HG02885 (cell line): Measurements from ENCODE around the gene DCAF11.

ENCODE experiments used
- ATAC-seq: cut with Tn5 transposase; IDR thresholded peaks from one replicate; pipeline ENCODE4 v1.9.1; 2021; ENCODE audit warnings: mild to moderate bottlenecking; ENCODE audit not compliant: unreplicated experiment, poor library complexity

DCAF11 gene

DNA sequence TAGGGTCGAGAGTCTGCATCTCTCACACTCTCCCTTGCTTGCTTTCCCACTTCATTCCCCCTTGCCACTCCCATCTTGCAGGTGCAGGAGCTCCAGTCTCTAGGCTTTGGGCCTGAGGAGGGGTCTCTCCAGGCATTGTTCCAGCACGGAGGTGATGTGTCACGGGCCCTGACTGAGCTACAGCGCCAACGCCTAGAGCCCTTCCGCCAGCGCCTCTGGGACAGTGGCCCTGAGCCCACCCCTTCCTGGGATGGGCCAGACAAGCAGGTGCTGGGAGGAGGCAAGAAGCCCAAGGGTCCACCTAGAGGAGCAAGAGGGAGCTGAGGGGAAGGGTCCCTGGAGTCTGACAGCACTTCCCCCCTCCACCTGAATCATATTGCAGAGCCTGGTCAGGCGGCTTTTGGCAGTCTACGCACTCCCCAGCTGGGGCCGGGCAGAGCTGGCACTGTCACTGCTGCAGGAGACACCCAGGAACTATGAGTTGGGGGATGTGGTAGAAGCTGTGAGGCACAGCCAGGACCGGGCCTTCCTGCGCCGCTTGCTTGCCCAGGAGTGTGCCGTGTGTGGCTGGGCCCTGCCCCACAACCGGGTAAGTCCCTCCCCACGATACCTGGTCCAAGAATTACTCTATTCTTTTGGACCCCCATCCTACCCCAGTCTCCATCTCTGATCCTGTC is 37.0 kb downstream of the DCAF11 start:
- ATAC-seq, result no peak

- no peak for ATAC-seq
Measured at GRCh38 chr14:24155100-24155499, 40.5 kb downstream of the DCAF11 start.

DNA sequence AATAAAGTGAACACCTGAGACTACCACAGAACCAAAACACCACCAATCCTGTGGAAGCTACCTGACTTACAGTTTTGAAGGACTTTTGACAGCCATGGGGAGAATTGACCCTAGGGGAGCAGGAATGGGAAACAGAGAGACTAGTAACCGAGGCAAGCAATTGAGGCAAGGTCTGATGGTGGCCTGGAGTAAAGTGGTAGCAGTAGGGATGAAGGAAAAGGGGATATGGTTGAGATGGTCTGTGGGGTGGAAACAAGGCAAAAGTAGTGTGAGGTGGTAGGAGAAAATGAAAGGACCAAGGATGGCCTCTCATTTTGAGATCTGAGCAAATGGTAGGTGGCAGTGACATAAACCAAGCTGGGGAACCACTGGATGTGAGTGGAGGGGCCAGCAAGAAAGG is 42.3 kb downstream of the DCAF11 start:
- ATAC-seq, result no peak

DNA sequence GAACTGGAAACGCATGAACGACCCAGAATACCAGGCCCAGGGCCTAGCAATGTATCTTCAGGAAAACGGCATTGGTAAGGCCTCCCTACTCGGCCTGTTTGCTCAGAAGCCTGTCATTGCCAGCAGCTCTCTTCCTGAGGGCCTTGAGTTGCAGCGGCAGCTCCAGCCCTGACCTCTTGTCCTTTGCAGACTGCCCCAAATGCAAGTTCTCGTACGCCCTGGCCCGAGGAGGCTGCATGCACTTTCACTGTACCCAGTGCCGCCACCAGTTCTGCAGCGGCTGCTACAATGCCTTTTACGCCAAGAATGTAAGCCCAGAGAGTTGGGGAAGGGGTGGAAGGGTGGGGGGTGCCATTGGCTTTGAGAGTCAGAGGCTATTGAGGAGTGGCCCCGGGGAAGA is 42.8 kb downstream of the DCAF11 start:
- no peak for ATAC-seq

- ATAC-seq, result no peak
Measured at GRCh38 chr14:24159777-24160498, 45.4 kb downstream of the DCAF11 start.

DNA sequence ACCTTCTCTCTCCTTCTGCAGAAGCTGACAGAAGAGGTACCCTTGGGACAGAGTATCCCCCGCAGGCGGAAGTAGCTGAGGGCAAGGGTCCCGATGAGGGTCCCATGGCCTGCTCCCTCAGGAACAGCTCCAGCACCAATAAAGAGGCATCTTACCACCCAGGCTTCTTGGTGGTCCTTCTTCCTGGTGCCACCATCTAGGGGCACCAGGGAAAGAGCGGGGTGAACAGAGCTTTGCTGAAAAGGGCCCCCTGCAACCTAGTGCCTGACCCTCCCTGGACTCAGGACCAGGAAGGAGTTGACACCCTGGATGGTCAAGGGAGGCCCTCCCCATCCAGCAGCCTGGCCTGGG is 45.9 kb downstream of the DCAF11 start:
- ATAC-seq, result no peak

DNA sequence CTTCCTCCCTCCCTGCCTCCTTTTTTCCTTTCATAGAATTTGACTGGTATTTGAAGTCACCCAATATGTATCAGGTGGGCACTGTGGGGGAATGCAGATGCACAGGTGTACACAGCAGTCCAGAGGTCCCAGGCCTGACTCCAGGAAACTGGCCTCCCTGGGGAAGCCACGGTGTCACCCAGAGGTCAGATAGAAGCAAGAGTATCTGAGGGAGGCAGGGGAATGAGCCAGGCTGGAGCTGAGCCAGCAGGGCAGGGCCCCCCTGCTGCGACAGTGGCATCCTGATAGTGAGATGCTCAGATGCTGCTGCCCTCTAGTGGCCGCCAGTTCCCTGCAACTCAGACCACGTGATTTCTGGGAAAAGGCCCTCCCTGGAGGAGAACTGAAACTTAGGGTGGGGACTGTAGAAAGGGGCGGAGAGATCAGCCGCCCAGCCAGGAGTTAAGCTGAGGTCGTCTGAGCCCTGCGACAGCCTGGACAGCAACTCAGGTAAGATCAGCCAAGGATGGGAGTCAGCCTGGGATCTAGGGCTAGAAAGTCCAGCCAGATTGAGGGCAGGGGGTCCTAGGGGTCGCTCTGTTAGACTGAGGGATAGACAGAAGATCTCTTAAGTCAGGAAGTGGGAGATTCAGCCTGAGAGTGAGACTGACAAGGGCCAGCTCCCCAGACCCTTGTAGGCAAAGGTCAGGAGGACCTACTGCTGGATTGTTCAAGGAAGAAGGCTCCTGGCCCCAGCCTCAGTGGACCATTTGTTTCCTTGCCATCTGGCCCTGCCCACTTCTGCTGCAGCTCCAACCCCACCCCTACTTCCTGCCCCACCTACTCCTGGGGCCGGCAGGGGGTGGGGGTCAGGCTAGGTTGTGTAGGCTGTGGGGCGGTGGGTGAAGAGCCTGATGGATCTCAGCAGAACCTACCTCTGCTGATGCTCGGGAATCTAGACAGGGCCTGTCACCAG is 46.5 kb downstream of the DCAF11 start, which contains the start of gene IRF9:
IRF9 (plus strand) TSS at position 416 of the 955 bp plus-strand sequence. CDS start 880 bp downstream, outside the sequence.
- ATAC-seq, result peak; percentile 87

DNA sequence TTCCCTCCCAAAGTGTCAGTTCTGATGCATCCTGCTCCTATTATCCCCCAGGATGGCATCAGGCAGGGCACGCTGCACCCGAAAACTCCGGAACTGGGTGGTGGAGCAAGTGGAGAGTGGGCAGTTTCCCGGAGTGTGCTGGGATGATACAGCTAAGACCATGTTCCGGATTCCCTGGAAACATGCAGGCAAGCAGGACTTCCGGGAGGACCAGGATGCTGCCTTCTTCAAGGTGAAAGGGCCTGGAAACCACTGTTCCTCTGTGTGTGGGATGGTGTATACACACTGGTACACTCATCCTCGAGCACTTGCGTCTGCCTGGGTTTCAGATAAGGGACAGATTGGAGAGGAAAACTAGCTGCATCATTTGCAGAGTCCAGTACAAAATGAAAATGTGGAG is 47.5 kb downstream of the DCAF11 start:
- no peak for ATAC-seq

- ATAC-seq, result no peak
Measured at GRCh38 chr14:24164518-24164991, 50.0 kb downstream of the DCAF11 start.

DNA sequence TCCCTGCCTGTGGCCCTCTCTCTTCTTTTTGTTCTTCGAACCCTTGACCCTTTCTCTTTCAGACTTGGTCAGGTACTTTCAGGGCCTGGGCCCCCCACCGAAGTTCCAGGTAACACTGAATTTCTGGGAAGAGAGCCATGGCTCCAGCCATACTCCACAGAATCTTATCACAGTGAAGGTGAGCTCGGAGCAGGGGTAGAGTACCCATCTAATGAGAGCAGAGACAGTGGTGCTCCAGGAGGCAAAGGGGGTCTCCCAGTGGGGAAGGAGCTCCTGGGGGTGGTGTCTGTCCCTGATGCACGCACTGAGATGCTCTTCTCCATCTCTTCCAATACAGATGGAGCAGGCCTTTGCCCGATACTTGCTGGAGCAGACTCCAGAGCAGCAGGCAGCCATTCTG is 51.2 kb downstream of the DCAF11 start:
- ATAC-seq, result no peak

- no peak for ATAC-seq
Measured at GRCh38 chr14:24167469-24168114, 53.0 kb downstream of the DCAF11 start.

DNA sequence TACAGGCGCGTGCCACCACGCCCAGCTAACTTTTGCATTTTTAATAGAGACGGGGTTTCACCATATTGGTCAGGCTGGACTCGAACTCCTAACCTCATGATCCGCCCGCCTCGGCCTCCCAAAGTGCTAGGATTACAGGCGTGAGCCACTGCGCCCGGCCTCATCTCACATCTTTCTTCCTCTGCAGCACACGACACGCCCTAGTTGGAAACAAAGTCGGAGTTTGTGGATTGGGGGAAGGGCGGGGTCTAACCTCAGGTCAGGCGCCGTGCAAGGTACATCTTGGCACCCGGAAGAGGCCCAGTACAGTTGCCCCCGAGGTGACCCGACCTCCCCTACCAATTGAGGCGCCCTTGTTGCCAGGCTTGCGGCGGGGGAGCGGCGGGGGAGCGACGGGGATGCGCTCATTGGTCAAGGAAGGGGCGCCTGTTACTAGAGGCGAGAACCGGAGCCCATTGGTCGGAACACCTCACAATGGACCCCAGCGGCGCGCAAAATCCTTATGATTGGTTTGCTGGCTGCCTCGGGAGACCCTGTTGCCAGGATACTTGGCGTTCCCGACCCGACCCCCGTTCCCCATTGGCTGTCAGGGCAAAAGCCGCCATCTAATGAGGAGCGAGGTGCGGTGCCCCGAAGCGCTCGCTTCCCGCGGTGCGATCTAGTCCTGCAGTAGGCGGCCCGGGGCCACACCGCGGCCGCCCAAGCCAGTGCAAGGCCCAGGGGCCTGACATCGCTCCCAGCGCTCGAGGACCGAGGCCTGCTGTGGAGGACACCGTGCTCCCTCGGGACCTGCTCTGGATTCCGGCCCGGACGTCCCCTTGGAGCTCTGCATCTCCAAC is 57.1 kb downstream of the DCAF11 start, which contains the start of gene REC8:
REC8 (plus strand) TSS at position 659 of the 839 bp plus-strand sequence. CDS start 473 bp downstream, outside the sequence.
- ATAC-seq, result peak; percentile 69

DNA sequence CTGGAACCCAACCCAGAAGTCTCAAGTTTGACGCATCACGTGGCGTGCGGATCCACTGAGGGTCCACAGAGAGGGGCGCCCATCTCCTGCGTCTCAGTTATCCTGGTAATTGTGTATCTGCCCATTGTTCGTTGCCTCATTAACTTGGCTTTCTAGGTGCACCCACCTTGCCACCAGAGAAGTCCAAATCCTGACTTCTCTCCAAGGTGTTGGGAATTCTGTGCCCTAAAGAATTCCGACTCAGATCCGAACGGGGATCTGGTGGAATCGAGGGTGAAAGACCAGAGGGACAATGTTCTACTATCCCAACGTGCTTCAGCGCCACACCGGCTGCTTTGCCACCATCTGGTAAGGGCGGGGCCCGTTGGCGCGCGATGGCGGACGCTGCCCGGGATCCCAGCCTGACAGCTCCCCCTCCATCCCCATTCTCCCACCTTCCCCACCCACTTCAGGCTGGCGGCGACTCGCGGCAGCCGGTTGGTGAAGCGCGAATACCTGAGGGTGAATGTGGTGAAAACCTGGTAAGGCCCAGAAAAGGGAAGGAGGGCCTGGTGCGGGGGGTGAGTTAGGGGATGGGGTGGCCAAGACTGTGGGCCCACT is 57.8 kb downstream of the DCAF11 start:
- no peak for ATAC-seq

GRCh38 chr14:24172871-24173281 is 58.3 kb downstream of the DCAF11 start:
- ATAC-seq, result no peak
